ENCODE data around the gene PFN1.

The PFN1 gene

GRCh38 chr17:4939796-4940554, 8.4 kb downstream of the PFN1 start, which contains the start of the genes RNF167 and SLC25A11:
RNF167 (plus strand) TSS chr17:4940268; CDS start chr17:4940910, 642 bp downstream.
SLC25A11 (minus strand) TSS chr17:4940046; CDS start chr17:4939910, 136 bp downstream.
- Histone ChIP-seq H3K4me3 (ENCODE audit: low read depth, low read length, poor library complexity, severe bottlenecking) (peak within 1 kb of the TSS; percentile 85), H3K27me3 (ENCODE audit: insufficient read depth, low read length) (no peaks in the 10 kb centered on the region), H3K79me2 (ENCODE audit: insufficient read depth, low read length) (peaks cover 16% of the 10 kb centered on the region; the same call in 1 of the 2 replicates), H3K9me2 (ENCODE audit: low read depth, low read length) (no peaks in the 10 kb centered on the region), H3K4me1 (ENCODE audit: insufficient read depth, low read length, severe bottlenecking) (peaks cover 50% of the 10 kb centered on the region), H4K20me1 (ENCODE audit: insufficient read depth, low read length) (no peaks in the 10 kb centered on the region), H3K9ac (ENCODE audit: low read length) (peak within 1 kb of the TSS; percentile 98), H3K36me3 (ENCODE audit: insufficient read depth, low read length) (peaks cover 71% of the 10 kb centered on the region), H2AFZ (ENCODE audit: low read length) (no peak within 1 kb of the TSS), H3K27ac (ENCODE audit: low read depth, low read length, poor library complexity, severe bottlenecking) (peak within 1 kb of the TSS; percentile 85), H3K4me2 (ENCODE audit: low read length) (peak within 1 kb of the TSS; percentile 100), H3F3A (ENCODE audit: insufficient read depth, low read length) (peaks cover 13% of the 10 kb centered on the region), H3K9me3 (ENCODE audit: low read length) (no peaks in the 10 kb centered on the region)
- no peak for TF ChIP-seq CTCF (IDR thresholded peaks at IDR 0.05; ENCODE audit: low read length)
- TF ChIP-seq EZH2 (IDR thresholded peaks at IDR 0.05; ENCODE audit: borderline replicate concordance, low read length), result no peak

DNA sequence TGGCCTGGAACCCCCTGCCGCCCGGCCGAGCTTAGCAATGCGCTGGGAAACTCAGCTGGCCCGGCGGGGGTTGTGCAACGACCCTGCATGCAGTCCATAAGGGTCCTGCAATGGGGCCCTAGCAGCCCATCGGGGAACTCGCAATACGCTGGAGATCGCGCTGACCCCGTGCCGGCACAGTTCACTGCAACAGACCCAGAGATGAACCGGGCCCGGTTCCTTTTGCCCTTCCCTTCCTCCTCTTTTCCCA, 8.9 kb downstream of the PFN1 start:
- no peaks in the 10 kb centered on the region for H4K20me1 ChIP-seq (ENCODE audit: insufficient read depth, low read length)
- H3K27me3 ChIP-seq (ENCODE audit: insufficient read depth, low read length), result no peaks in the 10 kb centered on the region
- no peak overlapping the region for H2AFZ ChIP-seq (ENCODE audit: low read length)
- peak overlapping the region; percentile 85 for H3K27ac ChIP-seq (ENCODE audit: low read depth, low read length, poor library complexity, severe bottlenecking)
- H3K4me2 ChIP-seq (ENCODE audit: low read length), result peak overlapping the region; percentile 84
- peaks cover 66% of the 10 kb centered on the region for H3K36me3 ChIP-seq (ENCODE audit: insufficient read depth, low read length)
- no peaks in the 10 kb centered on the region for H3K9me2 ChIP-seq (ENCODE audit: low read depth, low read length)
- H3K79me2 ChIP-seq (ENCODE audit: insufficient read depth, low read length), result peaks cover 16% of the 10 kb centered on the region; the same call in 1 of the 2 replicates
- peak overlapping the region; percentile 85 for H3K4me3 ChIP-seq (ENCODE audit: low read depth, low read length, poor library complexity, severe bottlenecking)
- H3K9me3 ChIP-seq (ENCODE audit: low read length), result no peaks in the 10 kb centered on the region
- TF ChIP-seq CTCF (IDR thresholded peaks at IDR 0.05; ENCODE audit: low read length) (no peak), EZH2 (IDR thresholded peaks at IDR 0.05; ENCODE audit: borderline replicate concordance, low read length) (no peak)
- peaks cover 8% of the 10 kb centered on the region for H3F3A ChIP-seq (ENCODE audit: insufficient read depth, low read length)
- H3K4me1 ChIP-seq (ENCODE audit: insufficient read depth, low read length, severe bottlenecking), result peaks cover 48% of the 10 kb centered on the region
- H3K9ac ChIP-seq (ENCODE audit: low read length), result peak overlapping the region; percentile 98

DNA sequence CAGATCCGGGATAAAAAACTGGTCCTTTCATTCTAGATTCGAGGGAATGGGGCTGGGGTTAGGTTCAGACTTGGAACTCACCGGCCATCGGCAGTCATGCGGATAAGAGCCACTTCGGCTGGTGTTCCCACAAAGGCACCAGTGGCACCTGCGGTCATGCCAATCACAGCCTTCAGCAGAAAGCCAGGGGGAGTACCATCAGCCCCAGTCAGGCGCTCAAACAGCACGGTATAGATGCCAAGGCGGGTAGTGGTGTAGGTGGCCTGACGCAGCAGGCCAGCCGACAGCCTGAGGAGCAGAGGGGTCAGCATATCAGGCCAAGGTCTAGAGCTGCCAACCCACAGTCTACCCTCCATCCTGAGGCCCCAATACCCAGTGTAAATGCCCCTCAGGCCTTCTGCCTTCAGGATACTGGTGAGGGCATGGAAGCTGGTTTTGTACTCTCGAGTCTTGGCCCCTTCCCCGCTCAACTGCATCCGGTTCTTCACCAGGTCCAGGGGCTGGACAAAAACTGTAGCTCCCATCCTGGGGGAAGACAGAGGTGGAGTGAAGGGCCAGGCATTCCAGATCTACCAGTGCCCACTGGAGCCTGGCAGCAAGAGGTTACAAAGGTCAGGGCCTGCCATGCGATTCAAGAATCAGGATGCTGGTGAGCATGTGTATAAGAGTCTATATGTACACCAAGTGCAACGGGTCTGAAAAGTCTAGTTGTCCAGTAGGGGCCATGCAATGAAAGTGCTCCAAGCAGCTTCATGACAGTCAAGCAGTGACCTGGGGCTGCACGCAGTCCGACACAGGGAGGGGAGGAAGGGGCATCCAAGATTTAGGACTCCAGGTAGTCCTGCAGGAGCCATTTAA, 9.4 kb downstream of the PFN1 start:
- H4K20me1 ChIP-seq (ENCODE audit: insufficient read depth, low read length), result no peaks in the 10 kb centered on the region
- H3K4me1 ChIP-seq (ENCODE audit: insufficient read depth, low read length, severe bottlenecking), result peaks cover 45% of the 10 kb centered on the region
- H3K4me2 ChIP-seq (ENCODE audit: low read length), result peak overlapping the region; percentile 84
- peaks cover 61% of the 10 kb centered on the region for H3K36me3 ChIP-seq (ENCODE audit: insufficient read depth, low read length)
- no peak overlapping the region for H2AFZ ChIP-seq (ENCODE audit: low read length)
- H3K9me2 ChIP-seq (ENCODE audit: low read depth, low read length), result no peaks in the 10 kb centered on the region
- peak overlapping the region; percentile 98 for H3K9ac ChIP-seq (ENCODE audit: low read length)
- H3K9me3 ChIP-seq (ENCODE audit: low read length), result no peaks in the 10 kb centered on the region
- peaks cover 16% of the 10 kb centered on the region; the same call in 1 of the 2 replicates for H3K79me2 ChIP-seq (ENCODE audit: insufficient read depth, low read length)
- TF ChIP-seq CTCF (IDR thresholded peaks at IDR 0.05; ENCODE audit: low read length) (no peak; the same call in 1 of the 2 replicates), EZH2 (IDR thresholded peaks at IDR 0.05; ENCODE audit: borderline replicate concordance, low read length) (no peak)
- peaks cover 4% of the 10 kb centered on the region; the same call in 1 of the 2 replicates for H3F3A ChIP-seq (ENCODE audit: insufficient read depth, low read length)
- no peaks in the 10 kb centered on the region for H3K27me3 ChIP-seq (ENCODE audit: insufficient read depth, low read length)
- peak overlapping the region; percentile 85 for H3K4me3 ChIP-seq (ENCODE audit: low read depth, low read length, poor library complexity, severe bottlenecking)
- peak overlapping the region; percentile 85 for H3K27ac ChIP-seq (ENCODE audit: low read depth, low read length, poor library complexity, severe bottlenecking)

Measured in OCI-LY1 (cell line).